CD4-positive, alpha-beta T cell treated with Interleukin-4 for 4 hours (primary cell): Measurements from ENCODE around the gene GPR45.
"Not testable (repeated sequence)": the region's sequence is repeated elsewhere in the genome, so short reads cannot be mapped to it uniquely, and the experiment has no call there.

Experiments
- DNase-seq: peaks from one replicate; pipeline ENCODE4 v3.0.0-alpha.2; 2020

Gene GPR45, protein sequence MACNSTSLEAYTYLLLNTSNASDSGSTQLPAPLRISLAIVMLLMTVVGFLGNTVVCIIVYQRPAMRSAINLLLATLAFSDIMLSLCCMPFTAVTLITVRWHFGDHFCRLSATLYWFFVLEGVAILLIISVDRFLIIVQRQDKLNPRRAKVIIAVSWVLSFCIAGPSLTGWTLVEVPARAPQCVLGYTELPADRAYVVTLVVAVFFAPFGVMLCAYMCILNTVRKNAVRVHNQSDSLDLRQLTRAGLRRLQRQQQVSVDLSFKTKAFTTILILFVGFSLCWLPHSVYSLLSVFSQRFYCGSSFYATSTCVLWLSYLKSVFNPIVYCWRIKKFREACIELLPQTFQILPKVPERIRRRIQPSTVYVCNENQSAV

DNA sequence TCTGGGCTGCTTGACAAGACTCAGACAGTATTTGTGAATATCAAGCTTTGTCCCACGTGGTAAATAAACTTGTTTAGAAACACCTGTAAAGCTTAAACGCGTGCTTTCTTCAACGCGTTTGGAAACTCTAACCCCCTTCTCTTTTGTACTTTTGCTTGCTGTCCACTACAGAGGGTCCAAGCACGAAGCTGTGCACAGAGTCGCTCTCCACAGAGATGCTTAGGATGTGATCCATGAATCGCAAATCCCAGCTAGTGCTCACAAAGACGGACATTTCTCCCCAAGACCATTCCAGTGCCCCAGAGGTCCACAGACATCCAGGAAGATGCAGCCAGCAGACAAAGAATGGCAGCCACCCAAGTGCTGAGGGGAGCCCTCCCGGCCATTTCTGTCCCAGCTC lies at the start of gene GPR45:
Gene GPR45 (plus strand): TSS at position 301 of the 400 bp plus-strand sequence. CDS start 116 bp downstream, outside the sequence.
- no peak for DNase-seq

DNA sequence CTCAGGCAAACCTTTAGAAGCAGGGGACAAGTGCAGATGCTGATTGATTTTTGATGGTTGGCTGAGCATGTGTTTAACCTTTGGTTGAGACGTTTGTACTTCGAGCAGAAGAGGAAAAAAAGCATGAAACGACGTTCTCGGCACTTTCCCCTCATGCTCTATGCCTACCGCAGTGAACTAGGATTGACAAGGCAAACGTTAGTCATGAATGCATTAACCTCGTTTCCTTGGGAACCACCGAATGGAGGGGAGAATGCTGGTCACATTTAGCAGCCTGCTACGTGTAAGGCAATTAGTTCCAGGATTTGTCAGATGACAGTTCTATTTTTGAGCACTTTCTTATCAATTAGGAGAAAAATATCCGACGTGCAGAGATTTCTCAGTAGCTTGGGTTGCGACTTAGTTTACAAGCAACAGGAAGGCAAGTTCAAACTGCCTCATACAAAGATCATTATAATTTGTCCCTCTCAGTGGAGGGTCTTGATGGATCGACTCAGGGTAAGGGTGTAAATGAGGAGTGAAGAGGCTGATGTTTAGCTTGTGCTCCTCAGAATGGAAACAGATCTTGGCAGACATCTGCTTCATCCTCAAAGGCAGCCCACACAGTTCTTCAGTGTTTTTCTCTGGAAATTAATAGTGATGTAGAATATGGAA lies 47.4 kb upstream of the GPR45 start:
- DNase-seq: no peak

DNA sequence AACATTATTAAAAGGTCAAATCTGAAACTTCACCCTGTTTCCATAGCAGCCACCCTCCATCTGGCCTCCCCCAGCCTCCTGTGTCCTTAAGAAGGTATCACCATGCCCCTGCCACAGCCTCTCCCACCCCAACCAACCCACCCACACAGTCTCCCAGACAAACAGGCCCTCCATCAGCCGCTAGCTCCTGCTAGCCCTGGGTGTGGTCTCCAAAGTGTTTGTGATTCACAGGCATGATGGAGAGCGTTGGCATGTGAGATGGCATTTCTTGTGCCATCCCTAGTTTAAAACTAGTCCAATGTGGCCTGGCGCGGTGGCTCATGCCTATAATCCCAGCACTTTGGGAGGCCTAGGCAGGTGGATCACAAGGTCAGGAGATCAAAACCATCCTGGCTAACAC lies 44.9 kb upstream of the GPR45 start:
- DNase-seq: no peak

GRCh38 chr2:105215586-105216192 lies 25.9 kb upstream of the GPR45 start:
- no peak for DNase-seq

DNA sequence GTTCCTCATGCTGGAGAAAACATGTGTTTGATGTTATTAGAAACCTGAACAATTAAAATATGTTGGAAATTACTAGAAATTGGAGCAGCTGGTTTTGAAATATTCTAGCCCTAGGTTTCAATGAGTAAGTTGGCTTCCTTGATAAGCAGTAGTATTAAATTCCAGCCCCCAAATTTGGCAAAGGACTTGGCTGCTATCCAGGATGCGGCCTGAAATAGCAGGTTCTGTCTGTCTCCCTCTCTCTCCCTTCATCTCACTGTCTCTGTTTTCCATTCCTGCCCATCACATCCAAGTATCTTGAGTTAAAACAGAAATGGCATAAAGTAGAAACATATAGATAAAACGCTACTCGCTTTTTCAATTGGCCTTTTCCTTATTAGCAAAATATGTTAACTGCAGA lies 20.9 kb upstream of the GPR45 start:
- no peak for DNase-seq

DNA sequence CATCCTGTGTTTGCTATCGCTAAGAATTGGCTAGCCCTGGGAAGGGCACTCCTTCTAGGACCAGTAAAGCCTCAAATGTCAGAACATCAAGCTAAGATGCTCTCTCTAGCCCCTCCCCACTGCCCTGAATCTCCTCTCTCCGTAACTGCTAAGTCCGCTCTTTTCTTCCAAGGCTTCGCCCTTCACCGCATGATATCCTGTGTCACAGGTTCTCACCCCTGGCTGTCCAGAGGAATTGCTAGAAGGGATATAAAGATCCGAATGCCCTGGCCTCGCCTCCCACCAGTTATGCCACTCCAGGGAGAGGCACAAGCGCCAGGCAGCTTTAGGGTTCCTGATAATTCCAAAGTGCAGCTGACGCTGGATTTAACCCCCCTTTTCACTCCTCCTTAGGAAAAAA lies 17.1 kb upstream of the GPR45 start:
- no peak for DNase-seq

DNA sequence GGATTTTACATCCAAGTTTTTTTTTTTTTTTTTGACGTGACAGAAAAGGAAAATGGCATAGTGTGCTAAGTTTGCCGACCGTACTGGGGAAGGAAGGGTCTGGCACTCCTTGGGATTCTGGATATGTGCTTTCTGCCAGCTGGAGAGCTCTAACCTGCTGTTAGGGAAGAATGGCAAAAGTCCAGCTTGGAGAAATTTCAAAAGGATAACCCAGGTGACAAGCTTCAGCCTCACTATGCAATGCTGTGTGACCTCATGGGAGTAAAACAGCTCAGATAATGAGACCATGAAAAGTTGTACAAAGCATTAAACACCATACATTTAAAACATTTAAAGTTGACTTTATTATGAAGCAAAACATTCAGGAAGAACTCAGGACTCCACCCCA lies 10.3 kb upstream of the GPR45 start:
- no peak for DNase-seq

DNA sequence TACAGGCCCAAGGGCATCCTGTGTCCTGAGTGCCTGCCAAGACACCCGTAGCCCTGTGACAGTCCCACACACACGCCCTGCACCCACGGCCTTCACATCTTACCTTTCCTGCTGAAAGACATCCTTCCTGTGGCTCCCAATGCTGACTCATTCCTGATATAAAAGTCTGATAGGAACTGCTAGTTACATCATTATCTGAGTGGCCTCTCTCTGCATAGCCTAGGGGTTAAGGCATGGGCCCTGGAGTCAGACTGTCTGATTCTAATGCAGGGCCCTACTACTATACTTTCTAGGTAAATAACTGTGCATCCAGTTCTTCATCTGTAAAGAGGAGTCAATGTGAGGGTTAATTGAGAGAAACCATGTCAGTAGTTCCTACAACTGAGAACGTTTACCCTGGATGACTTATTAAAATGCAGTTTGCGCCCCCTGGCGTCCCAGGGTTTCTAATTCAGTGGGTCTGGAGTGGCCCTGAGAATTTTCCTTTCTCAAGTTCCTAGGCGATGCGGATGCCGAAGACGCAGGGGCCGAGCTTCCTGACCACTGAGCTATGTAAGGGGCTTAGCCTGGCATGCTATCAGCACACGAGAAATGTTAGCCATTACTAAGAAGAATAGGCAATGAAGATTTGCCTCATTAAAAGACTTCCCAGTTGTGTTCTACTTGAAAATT lies 6.0 kb upstream of the GPR45 start:
- peak; percentile 46 for DNase-seq

- no peak for DNase-seq
These were observed 5.5 kb upstream of the GPR45 start for GRCh38 chr2:105236060-105236424.

DNA sequence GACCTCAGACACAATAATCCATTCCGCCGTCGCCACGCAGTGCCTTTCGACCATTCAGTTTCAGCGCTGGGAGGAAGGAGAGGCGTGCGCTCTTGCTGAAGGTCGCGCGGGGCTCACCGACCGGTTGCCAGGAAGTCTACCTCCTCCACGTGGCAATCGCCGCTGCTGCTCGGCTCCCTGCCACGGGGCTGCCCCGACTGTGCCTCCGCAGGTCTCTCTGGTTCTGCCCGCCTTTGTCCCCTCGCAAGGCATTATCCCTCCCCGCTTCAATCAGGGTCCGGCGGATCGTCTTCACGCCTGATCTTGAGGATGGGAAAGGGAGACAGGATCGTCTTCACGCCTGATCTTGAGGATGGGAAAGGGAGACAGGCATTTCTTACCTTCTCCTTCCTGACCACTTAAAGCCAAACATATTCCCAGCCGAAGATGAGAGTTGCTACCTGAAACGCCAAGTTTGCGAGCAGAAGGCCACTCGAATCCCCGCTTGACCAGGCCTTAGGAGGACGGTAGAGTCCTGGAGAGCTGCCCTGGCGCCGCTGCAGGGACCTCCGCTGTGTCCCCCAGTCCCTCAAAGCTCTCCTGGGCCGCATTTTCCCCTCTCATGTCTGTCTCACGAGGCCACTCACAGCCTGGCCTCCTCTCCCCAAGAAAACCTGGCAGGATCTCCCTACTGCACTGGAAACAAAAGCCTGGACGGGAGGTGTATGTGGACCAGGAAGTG lies 4.3 kb upstream of the GPR45 start:
- DNase-seq: no peak

GRCh38 chr2:105238664-105239240 lies 2.8 kb upstream of the GPR45 start:
- no peak for DNase-seq

- no peak for DNase-seq
These were observed 1.6 kb upstream of the GPR45 start for GRCh38 chr2:105239924-105240323.

DNA sequence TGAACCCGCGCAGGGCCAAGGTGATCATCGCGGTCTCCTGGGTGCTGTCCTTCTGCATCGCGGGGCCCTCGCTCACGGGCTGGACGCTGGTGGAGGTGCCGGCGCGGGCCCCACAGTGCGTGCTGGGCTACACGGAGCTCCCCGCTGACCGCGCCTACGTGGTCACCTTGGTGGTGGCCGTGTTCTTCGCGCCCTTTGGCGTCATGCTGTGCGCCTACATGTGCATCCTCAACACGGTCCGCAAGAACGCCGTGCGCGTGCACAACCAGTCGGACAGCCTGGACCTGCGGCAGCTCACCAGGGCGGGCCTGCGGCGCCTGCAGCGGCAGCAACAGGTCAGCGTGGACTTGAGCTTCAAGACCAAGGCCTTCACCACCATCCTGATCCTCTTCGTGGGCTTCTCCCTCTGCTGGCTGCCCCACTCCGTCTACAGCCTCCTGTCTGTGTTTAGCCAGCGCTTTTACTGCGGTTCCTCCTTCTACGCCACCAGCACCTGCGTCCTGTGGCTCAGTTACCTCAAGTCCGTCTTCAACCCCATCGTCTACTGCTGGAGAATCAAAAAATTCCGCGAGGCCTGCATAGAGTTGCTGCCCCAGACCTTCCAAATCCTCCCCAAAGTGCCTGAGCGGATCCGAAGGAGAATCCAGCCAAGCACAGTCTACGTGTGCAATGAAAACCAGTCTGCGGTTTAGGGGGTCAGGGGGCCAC lies 897 bp downstream of the GPR45 start:
- DNase-seq: no peak

- DNase-seq: no peak
These were observed 2.4 kb downstream of the GPR45 start for GRCh38 chr2:105243961-105244360.

- DNase-seq: no peak
These were observed 2.9 kb downstream of the GPR45 start for GRCh38 chr2:105244451-105244850.

DNA sequence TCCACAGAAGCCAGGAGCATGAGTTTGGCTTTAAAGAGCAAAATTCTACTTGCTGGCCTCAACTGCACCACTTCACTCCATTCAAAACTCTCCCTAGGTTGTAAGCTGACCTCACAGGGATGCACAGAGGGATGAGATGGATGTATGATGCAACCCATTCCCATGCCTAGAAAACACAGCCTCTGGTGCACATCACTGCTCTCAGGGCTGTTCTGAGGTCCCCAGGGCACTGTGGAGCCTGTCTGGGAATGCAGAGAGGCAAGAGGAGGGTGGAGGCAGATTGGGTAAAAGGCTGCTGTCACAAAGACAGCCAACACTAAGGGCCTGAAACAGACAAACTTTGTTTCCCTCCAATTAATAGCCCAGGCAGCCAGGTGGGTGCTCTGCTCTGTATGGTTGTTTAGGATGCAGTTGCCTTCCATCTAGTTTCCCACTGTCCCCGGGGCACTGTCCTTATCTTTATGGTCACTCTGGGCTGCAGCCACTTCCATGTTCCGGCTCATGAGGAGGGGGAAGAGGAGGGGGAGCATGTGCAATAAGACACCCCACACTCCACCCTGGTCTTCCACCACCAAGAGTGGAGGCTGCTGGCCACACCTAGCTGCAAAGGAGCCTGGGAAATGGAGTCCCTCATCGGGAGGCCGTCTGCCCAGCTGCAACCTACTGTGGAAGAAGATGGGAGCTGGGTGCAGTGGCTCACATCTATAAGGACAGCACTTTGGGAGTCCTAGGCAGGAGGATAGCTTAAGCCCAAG lies 7.0 kb downstream of the GPR45 start:
- DNase-seq: no peak

- no peak for DNase-seq
These were observed 7.6 kb downstream of the GPR45 start for GRCh38 chr2:105249181-105249580.

- DNase-seq: no peak
These were observed 8.3 kb downstream of the GPR45 start for GRCh38 chr2:105249891-105250290.

DNA sequence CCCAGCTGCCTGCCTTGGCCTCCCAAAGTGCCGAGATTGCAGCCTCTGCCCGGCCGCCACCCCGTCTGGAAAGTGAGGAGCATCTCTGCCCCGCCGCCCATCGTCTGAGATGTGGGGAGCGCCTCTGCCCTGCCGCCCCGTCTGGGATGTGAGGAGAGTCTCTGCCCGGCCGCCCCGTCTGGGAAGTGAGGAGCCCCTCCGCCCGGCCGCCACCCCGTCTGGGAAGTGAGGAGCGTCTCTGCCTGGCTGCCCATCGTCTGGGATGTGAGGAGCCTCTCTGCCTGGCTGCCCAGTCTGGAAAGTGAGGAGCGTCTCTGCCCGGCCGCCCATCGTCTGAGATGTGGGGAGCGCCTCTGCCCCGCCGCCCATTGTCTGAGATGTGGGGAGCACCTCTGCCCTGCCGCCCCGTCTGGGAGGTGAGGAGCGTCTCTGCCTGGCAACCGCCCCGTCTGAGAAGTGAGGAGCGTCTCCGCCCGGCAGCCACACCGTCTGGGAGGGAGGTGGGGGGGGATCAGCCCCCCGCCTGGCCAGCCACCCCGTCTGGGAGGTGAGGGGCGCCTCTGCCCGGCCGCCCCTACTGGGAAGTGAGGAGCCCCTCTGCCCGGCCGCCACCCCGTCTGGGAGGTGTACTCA lies 9.6 kb downstream of the GPR45 start:
- DNase-seq: not testable (repeated sequence)

DNA sequence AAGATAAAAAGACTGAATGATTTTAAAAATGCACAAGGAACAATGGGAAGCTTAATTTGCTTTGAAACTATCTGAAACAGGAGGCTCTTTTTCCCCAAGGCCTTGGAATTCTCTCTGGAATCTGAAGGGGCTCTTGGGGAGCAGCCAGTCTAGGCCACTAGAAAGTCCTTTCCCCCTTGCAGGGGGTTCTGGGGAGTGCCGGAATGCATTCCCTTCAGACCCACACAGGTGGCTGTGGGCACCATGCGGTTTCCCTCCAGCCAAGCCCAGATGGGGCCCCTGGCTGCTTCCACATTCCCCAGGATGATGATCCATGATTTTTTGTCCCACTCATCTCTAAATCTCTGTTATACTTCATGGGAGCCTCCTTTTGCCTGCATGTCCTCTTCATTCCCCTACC lies 10.7 kb downstream of the GPR45 start:
- DNase-seq: no peak
